K562 (cell line): Measurements from ENCODE around the gene PSMD13. TPM values are rescaled to one million over a fixed set of nuclear protein-coding genes. Genes with fewer than 3 reads are reported as not detected.

Source experiments
- ILF3 ChIP-seq: fragments of 450-650 bp; IDR thresholded peaks from 2 replicates; pipeline ENCODE4 v1.6.1; 2018; ENCODE audit warnings: antibody characterized with exemption, mild to moderate bottlenecking, moderate library complexity, borderline replicate concordance
- KHSRP ChIP-seq: fragments of 450-650 bp; IDR thresholded peaks from 2 replicates; pipeline ENCODE4 v1.6.1; 2017
- MEIS2 ChIP-seq: fragments of 450-650 bp; IDR thresholded peaks from 2 replicates; pipeline ENCODE4 v1.6.1; 2014; ENCODE audit warnings: mild to moderate bottlenecking; ENCODE audit not compliant: partially characterized antibody
- MYC ChIP-seq, 2 experiments: fragments of 250-450 bp in 1 of 2; sonication (Bioruptor Pico) in 1 of 2; IDR thresholded peaks; 2 replicates each; pipeline versions ENCODE4 v1.5.1 to v1.6.1; 2012 to 2021; ENCODE audit warnings: low read depth in 2 of 2, borderline replicate concordance in 1 of 2, improper control_type of control experiment in 1 of 2, low read length in 1 of 2, mild to moderate bottlenecking in 1 of 2, moderate library complexity in 1 of 2
- OTX1 ChIP-seq: fragments of 450-650 bp; formaldehyde crosslinking; IDR thresholded peaks from 2 replicates; pipeline ENCODE4 v1.4.0; 2022; ENCODE audit warnings: mild to moderate bottlenecking
- PHB ChIP-seq: fragments of 250-450 bp; sonication (Bioruptor Pico); IDR thresholded peaks from 2 replicates; pipeline ENCODE4 v1.5.0; 2021
- PHF8 ChIP-seq: fragments of 200-600 bp; sonication (generic); IDR thresholded peaks from 2 replicates; pipeline ENCODE4 v1.6.1; 2012; ENCODE audit warnings: mixed run types, mild to moderate bottlenecking, inconsistent platforms, low read length, moderate library complexity, borderline replicate concordance
- SMARCB1 ChIP-seq: IDR thresholded peaks from 2 replicates; pipeline ENCODE4 v1.6.1; 2011; ENCODE audit warnings: improper control_type of control experiment, low read depth; ENCODE audit not compliant: insufficient read length
- TRIM24 ChIP-seq, 2 experiments: fragments of 450-650 bp; IDR thresholded peaks; 2 replicates each; pipeline ENCODE4 v1.6.1; 2016
- ZBTB1 ChIP-seq: sonication (generic); formaldehyde crosslinking; IDR thresholded peaks from 2 replicates; pipeline ENCODE4 v1.8.1; 2023; ENCODE audit warnings: missing genetic modification reagents, low read depth, mild to moderate bottlenecking, borderline replicate concordance
- ZKSCAN1 ChIP-seq: fragments of 150-350 bp; IDR thresholded peaks from 2 replicates; pipeline ENCODE4 v1.6.1; 2016; ENCODE audit warnings: low read depth, low read length
- ZNF41 ChIP-seq: fragments of 250-450 bp; sonication (Bioruptor Pico); conservative IDR thresholded peaks from 2 replicates; pipeline ENCODE4 v1.4.0; 2020; ENCODE audit warnings: mild to moderate bottlenecking
- ZNF707 ChIP-seq: fragments of 250-450 bp; sonication (Bioruptor Pico); conservative IDR thresholded peaks from 2 replicates; pipeline ENCODE4 v1.8.0; 2022; ENCODE audit warnings: inconsistent platforms, mild to moderate bottlenecking, moderate library complexity
- ZNF77 ChIP-seq: fragments of 250-450 bp; sonication (Bioruptor Pico); IDR thresholded peaks from 2 replicates; pipeline ENCODE4 v1.5.0; 2020
- polyA plus RNA-seq, 8 experiments: library from polyadenylated mRNA; depleted of rRNA in 4 of 8; stranded (reverse) in 5 of 8; unstranded in 3 of 8; fragments of >200 nt; fragmentation: Nextera tagmentation in 2 of 8; fragmentation: Illumina TruSeq in 1 of 8; extraction: Ambion mirVana in 2 of 8; extraction: Trizol in 1 of 8; gene quantifications; 2 replicates each; pipeline versions ENCODE4 v1.2.1 to v1.2.3, GENCODE V29; 2011 to 2014; ENCODE audit warnings: inconsistent platforms in 1 of 8, missing spikeins in 1 of 8
- total RNA-seq, 7 experiments: library from RNA; depleted of rRNA in 6 of 7; stranded (reverse); fragments of >200 nt in 6 of 7; fragmentation: Illumina TruSeq in 2 of 7; extraction: Trizol in 2 of 7; gene quantifications; 2 replicates each; pipeline versions ENCODE4 v1.2.1 to v1.2.3, GENCODE V29; 2011 to 2021; ENCODE audit warnings: low replicate concordance in 1 of 7
- TF ChIP-seq, protein P1 (sequence below): fragments of 250-450 bp; sonication (Bioruptor Pico); IDR thresholded peaks from 2 replicates; pipeline ENCODE4 v1.9.0; 2021; ENCODE audit warnings: mild to moderate bottlenecking
- TF ChIP-seq, protein P2 (sequence below), 2 experiments: IDR thresholded peaks; 2 replicates each; pipeline ENCODE4 v1.6.1; 2012; ENCODE audit warnings: improper control_type of control experiment in 2 of 2, low read depth in 2 of 2, low read length in 2 of 2, borderline replicate concordance in 1 of 2
- TF ChIP-seq, protein P3 (sequence below): conservative IDR thresholded peaks from 2 replicates; pipeline ENCODE4 v1.6.1; 2011; ENCODE audit warnings: low read depth, mild to moderate bottlenecking, low read length; ENCODE audit not compliant: control insufficient read depth
- TF ChIP-seq, protein P4 (sequence below): fragments of 250-450 bp; sonication (Bioruptor Pico); IDR thresholded peaks from 2 replicates; pipeline ENCODE4 v1.5.0; 2021; ENCODE audit warnings: mild to moderate bottlenecking, borderline replicate concordance
- TF ChIP-seq, protein P5 (sequence below): fragments of 250-450 bp; sonication (Bioruptor Pico); IDR thresholded peaks from 2 replicates; pipeline ENCODE4 v1.5.0; 2020; ENCODE audit warnings: mild to moderate bottlenecking, borderline replicate concordance

The PSMD13 gene
- total and polyA plus RNA-seq, 9 of the 15 experiments (the other 6 are each of a cell fraction or from before 2014, with no cell fraction given) = 185 to 383 (median 267) TPM

DNA sequence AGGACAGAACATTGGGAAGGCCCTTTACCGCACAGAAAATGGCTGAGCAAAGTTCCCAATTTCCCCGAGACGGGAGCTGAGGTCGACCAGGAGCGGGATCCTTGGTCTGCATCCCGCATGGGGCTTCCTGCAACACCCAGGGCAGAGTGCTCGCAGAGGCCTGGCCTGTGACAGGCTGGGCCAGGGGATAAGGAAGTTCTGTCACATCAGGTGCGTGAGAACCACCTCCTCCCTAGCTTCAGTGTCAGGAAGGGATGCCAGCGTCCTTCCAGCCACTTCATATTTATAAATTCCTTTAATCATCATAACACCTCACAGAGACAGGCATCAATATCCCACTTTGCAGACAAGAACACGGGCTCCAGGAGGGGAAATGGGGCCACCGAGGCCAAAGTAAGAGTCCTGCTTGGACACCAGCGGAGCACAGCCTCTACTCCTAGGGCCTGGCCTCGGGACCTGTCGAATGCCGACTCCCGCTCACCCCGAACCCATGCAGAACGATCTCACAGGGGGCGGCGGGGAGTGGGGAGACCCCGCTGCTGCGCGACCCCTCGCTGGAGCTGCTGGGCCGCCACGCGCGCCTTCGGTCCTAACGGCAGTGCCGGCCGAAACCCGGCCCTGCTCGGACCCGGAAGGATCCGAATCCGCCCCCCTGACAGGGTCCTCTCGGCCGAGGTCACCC lies 30.1 kb upstream of the PSMD13 start (continued):
- TF ChIP-seq, protein P1, sequence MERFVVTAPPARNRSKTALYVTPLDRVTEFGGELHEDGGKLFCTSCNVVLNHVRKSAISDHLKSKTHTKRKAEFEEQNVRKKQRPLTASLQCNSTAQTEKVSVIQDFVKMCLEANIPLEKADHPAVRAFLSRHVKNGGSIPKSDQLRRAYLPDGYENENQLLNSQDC (CRISPR knock-in tag) = no peak
- TF ChIP-seq OTX1 (CRISPR knock-in tag) = no peak
- TF ChIP-seq, protein P2, sequence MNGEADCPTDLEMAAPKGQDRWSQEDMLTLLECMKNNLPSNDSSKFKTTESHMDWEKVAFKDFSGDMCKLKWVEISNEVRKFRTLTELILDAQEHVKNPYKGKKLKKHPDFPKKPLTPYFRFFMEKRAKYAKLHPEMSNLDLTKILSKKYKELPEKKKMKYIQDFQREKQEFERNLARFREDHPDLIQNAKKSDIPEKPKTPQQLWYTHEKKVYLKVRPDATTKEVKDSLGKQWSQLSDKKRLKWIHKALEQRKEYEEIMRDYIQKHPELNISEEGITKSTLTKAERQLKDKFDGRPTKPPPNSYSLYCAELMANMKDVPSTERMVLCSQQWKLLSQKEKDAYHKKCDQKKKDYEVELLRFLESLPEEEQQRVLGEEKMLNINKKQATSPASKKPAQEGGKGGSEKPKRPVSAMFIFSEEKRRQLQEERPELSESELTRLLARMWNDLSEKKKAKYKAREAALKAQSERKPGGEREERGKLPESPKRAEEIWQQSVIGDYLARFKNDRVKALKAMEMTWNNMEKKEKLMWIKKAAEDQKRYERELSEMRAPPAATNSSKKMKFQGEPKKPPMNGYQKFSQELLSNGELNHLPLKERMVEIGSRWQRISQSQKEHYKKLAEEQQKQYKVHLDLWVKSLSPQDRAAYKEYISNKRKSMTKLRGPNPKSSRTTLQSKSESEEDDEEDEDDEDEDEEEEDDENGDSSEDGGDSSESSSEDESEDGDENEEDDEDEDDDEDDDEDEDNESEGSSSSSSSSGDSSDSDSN (IDR thresholded peaks at IDR 0.05; ENCODE audit: borderline replicate concordance in 1 of 2, low read depth in 2 of 2, low read length in 2 of 2) = no peak
- TF ChIP-seq ZNF77 (CRISPR knock-in tag) = no peak
- TF ChIP-seq PHB (CRISPR knock-in tag) = peak; percentile 69; the same call in 1 of the 2 replicates
- TF ChIP-seq MYC (IDR thresholded peaks at IDR 0.05; ENCODE audit: low read depth, low read length) = no peak
- peak; percentile 41; the same call in 1 of the 2 replicates for TF ChIP-seq MYC (CRISPR knock-in tag; IDR thresholded peaks at IDR 0.05; ENCODE audit: borderline replicate concordance, low read depth)
- TF ChIP-seq SMARCB1 = no peak
- peak; percentile 68; the same call in 1 of the 2 replicates for TF ChIP-seq ILF3
- no peak for TF ChIP-seq ZNF707 (CRISPR knock-in tag)
- TF ChIP-seq PHF8 = no peak
- no peak for TF ChIP-seq KHSRP
- TF ChIP-seq ZKSCAN1 = no peak
- no peak for TF ChIP-seq ZBTB1
- no peak for TF ChIP-seq ZNF41 (CRISPR knock-in tag)
- no peak for TF ChIP-seq MEIS2
- TF ChIP-seq, protein P3, sequence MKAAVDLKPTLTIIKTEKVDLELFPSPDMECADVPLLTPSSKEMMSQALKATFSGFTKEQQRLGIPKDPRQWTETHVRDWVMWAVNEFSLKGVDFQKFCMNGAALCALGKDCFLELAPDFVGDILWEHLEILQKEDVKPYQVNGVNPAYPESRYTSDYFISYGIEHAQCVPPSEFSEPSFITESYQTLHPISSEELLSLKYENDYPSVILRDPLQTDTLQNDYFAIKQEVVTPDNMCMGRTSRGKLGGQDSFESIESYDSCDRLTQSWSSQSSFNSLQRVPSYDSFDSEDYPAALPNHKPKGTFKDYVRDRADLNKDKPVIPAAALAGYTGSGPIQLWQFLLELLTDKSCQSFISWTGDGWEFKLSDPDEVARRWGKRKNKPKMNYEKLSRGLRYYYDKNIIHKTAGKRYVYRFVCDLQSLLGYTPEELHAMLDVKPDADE = peak; percentile 5; the same call in 1 of the 2 replicates
- no peak for TF ChIP-seq TRIM24 (IDR thresholded peaks at IDR 0.05)
- TF ChIP-seq, protein P4, sequence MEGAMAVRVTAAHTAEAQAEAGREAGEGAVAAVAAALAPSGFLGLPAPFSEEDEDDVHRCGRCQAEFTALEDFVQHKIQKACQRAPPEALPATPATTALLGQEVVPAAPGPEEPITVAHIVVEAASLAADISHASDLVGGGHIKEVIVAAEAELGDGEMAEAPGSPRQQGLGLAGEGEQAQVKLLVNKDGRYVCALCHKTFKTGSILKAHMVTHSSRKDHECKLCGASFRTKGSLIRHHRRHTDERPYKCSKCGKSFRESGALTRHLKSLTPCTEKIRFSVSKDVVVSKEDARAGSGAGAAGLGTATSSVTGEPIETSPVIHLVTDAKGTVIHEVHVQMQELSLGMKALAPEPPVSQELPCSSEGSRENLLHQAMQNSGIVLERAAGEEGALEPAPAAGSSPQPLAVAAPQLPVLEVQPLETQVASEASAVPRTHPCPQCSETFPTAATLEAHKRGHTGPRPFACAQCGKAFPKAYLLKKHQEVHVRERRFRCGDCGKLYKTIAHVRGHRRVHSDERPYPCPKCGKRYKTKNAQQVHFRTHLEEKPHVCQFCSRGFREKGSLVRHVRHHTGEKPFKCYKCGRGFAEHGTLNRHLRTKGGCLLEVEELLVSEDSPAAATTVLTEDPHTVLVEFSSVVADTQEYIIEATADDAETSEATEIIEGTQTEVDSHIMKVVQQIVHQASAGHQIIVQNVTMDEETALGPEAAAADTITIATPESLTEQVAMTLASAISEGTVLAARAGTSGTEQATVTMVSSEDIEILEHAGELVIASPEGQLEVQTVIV (CRISPR knock-in tag) = no peak
- TF ChIP-seq, protein P5, sequence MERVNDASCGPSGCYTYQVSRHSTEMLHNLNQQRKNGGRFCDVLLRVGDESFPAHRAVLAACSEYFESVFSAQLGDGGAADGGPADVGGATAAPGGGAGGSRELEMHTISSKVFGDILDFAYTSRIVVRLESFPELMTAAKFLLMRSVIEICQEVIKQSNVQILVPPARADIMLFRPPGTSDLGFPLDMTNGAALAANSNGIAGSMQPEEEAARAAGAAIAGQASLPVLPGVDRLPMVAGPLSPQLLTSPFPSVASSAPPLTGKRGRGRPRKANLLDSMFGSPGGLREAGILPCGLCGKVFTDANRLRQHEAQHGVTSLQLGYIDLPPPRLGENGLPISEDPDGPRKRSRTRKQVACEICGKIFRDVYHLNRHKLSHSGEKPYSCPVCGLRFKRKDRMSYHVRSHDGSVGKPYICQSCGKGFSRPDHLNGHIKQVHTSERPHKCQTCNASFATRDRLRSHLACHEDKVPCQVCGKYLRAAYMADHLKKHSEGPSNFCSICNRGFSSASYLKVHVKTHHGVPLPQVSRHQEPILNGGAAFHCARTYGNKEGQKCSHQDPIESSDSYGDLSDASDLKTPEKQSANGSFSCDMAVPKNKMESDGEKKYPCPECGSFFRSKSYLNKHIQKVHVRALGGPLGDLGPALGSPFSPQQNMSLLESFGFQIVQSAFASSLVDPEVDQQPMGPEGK (CRISPR knock-in tag) = no peak
